ENCODE data around the gene TGFB1I1. TPM values are rescaled to one million over a fixed set of nuclear protein-coding genes. Genes with fewer than 3 reads are reported as not detected.

TGFB1I1 gene
- total RNA-seq, 1 donor from 2014 or later: 8.8 TPM

DNA sequence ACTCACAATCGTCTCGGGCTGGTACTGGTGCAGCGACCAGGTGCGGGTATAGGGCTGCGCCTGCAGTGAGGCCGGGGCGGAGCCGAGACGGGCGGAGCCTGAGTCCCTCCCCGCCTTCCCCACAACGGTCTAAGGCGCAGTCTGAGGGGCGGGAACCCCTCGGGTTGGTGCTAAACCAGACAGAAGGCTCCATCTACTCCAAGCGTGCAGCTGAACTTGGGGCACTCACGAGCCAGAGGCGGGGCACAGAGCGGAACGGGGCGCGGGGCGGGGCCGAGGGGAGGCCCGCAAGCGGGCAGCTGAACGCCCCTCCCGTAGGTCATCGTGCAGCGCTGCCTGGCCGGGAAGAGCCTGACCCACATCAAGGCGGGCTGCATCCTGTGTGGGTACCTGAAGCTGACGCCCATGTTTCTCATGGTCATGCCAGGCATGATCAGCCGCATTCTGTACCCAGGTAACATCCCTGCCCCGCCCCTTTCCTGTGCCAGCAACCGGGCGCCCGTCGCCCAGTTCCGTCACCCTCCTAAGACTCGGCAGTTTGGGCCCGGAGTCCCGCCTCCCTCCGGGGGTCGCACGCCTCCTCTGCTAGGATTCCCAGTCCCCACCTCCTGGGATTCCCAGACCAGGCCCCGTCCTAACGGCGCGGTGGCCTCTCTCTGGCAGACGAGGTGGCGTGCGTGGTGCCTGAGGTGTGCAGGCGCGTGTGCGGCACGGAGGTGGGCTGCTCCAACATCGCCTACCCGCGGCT, 15.9 kb downstream of the TGFB1I1 start:
- Mint-ChIP-seq H3K36me3 (ENCODE audit: low read depth) (peaks cover 4% of the 10 kb centered on the region), H3K4me1 (peaks cover 3% of the 10 kb centered on the region), H3K9me3 (no peaks in the 10 kb centered on the region), H3K27me3 (ENCODE audit: low read depth) (peaks cover 71% of the 10 kb centered on the region), H3K27ac (ENCODE audit: unreplicated experiment) (no peak overlapping the region), H3K4me3 (peak overlapping the region; percentile 83)
- no peak for DNase-seq (ENCODE audit: low read depth, low spot score)
- TF ChIP-seq, protein P1, sequence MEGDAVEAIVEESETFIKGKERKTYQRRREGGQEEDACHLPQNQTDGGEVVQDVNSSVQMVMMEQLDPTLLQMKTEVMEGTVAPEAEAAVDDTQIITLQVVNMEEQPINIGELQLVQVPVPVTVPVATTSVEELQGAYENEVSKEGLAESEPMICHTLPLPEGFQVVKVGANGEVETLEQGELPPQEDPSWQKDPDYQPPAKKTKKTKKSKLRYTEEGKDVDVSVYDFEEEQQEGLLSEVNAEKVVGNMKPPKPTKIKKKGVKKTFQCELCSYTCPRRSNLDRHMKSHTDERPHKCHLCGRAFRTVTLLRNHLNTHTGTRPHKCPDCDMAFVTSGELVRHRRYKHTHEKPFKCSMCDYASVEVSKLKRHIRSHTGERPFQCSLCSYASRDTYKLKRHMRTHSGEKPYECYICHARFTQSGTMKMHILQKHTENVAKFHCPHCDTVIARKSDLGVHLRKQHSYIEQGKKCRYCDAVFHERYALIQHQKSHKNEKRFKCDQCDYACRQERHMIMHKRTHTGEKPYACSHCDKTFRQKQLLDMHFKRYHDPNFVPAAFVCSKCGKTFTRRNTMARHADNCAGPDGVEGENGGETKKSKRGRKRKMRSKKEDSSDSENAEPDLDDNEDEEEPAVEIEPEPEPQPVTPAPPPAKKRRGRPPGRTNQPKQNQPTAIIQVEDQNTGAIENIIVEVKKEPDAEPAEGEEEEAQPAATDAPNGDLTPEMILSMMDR (conservative IDR thresholded peaks at IDR 0.05): no peak

DNA sequence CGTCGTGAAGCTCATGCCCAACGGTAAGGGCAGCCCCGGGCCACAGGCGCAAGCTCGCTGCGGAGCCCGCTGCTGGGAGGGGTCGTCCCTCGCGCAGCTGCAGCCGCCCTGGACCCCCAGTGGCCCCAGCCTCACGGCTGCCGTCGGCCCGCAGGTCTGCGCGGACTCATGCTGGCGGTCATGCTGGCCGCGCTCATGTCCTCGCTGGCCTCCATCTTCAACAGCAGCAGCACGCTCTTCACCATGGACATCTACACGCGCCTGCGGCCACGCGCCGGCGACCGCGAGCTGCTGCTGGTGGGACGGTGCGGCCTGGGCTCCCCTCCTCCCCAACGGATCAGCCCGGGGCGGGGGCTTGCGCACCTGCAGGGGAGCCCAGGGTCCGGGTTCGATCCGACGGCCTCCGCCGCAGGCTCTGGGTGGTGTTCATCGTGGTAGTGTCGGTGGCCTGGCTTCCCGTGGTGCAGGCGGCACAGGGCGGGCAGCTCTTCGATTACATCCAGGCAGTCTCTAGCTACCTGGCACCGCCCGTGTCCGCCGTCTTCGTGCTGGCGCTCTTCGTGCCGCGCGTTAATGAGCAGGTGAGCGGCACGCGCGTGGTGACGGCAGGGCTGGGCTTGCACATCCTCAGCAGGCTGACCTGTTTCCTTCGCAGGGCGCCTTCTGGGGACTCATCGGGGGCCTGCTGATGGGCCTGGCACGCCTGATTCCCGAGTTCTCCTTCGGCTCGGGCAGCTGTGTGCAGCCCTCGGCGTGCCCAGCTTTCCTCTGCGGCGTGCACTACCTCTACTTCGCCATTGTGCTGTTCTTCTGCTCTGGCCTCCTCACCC, 16.7 kb downstream of the TGFB1I1 start:
- H3K27me3 Mint-ChIP-seq (ENCODE audit: low read depth): peaks cover 64% of the 10 kb centered on the region
- peaks cover 3% of the 10 kb centered on the region for H3K4me1 Mint-ChIP-seq
- TF ChIP-seq, protein P1 (conservative IDR thresholded peaks at IDR 0.05): no peak
- H3K36me3 Mint-ChIP-seq (ENCODE audit: low read depth): peaks cover 8% of the 10 kb centered on the region
- no peak overlapping the region for H3K27ac Mint-ChIP-seq (ENCODE audit: unreplicated experiment)
- H3K9me3 Mint-ChIP-seq: no peaks in the 10 kb centered on the region
- no peak overlapping the region for H3K4me3 Mint-ChIP-seq
- no peak for DNase-seq (ENCODE audit: low read depth, low spot score)

- Mint-ChIP-seq H3K4me3 (no peak overlapping the region), H3K27me3 (ENCODE audit: low read depth) (peaks cover 59% of the 10 kb centered on the region), H3K9me3 (no peaks in the 10 kb centered on the region), H3K27ac (ENCODE audit: unreplicated experiment) (no peak overlapping the region), H3K4me1 (peaks cover 3% of the 10 kb centered on the region), H3K36me3 (ENCODE audit: low read depth) (peaks cover 8% of the 10 kb centered on the region)
- TF ChIP-seq, protein P1 (conservative IDR thresholded peaks at IDR 0.05): no peak
- no peak for DNase-seq (ENCODE audit: low read depth, low spot score)
Observed at GRCh38 chr16:31489298-31489564, 17.3 kb downstream of the TGFB1I1 start.

DNA sequence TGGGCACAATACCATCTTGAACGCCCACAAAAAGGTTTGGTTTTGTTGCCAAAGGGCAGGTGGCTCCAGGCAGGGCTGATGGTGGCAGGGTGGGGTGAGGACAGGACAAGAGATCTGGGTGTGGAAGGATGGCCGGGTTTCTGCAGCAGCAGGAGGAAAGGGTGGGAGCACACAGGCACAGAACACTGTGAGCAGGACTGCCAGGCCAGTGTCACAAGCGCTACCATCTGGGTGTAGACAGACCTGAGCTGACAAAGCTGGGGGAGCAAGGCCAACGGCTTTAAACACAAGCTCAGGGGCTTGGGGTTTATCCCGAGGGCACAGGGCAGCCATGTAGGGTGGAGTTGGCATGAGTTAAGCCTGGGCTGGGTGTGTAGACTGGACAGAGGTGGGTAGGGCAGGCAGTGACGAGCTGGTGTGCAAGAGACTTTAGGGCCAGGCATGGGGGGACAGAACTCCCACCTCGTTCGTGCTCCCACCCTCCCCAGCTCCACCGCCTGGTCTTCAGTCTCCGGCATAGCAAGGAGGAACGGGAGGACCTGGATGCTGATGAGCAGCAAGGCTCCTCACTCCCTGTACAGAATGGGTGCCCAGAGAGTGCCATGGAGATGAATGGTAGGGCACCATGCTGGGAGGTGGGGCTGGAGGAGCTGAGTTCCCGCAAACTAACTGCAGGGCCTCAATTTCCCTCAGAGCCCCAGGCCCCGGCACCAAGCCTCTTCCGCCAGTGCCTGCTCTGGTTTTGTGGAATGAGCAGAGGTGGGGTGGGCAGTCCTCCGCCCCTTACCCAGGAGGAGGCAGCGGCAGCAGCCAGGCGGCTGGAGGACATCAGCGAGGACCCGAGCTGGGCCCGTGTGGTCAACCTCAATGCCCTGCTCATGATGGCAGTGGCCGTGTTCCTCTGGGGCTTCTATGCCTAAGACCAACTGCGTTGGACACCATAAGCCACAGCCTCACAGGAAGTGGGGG, 17.9 kb downstream of the TGFB1I1 start:
- peaks cover 52% of the 10 kb centered on the region for H3K27me3 Mint-ChIP-seq (ENCODE audit: low read depth)
- no peaks in the 10 kb centered on the region for H3K9me3 Mint-ChIP-seq
- H3K36me3 Mint-ChIP-seq (ENCODE audit: low read depth): peaks cover 8% of the 10 kb centered on the region
- no peak overlapping the region for H3K27ac Mint-ChIP-seq (ENCODE audit: unreplicated experiment)
- H3K4me3 Mint-ChIP-seq: peak overlapping the region; percentile 47
- no peak for DNase-seq (ENCODE audit: low read depth, low spot score)
- H3K4me1 Mint-ChIP-seq: peaks cover 3% of the 10 kb centered on the region
- TF ChIP-seq, protein P1 (conservative IDR thresholded peaks at IDR 0.05): no peak

DNA sequence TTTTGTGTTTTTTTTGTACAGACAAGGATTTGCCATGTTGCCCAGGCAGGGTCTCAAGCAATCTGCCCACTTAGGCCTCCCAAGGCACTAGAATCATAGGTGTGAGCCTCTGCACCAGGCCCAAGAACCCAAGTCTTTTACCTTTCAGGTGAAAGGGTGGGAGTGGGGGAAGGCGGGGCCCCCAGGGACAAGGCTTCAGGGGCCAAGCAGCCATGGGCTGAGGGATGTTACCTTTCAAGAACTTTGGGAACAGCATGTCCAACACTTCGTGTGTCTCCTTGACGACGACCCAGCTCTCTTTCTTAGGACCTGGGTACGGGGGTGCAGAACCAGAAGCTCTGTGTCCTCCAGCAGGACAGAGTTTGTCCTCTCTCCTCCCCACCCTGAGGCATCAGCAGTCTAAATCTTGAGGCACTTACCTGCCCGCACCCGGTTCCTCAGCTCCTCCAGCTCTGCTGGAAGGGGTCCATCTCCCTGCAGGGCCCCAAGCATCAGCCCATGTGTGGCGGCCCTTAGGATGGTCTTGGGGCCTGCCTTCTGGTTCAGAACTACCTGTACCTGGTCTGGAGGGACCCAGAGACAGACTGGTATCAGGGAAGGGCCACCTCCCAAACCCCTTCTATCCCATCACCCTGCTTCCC, 19.9 kb downstream of the TGFB1I1 start:
- H3K27me3 Mint-ChIP-seq (ENCODE audit: low read depth): peaks cover 32% of the 10 kb centered on the region
- peaks cover 8% of the 10 kb centered on the region for H3K36me3 Mint-ChIP-seq (ENCODE audit: low read depth)
- TF ChIP-seq, protein P1 (conservative IDR thresholded peaks at IDR 0.05): no peak
- H3K9me3 Mint-ChIP-seq: no peaks in the 10 kb centered on the region
- H3K27ac Mint-ChIP-seq (ENCODE audit: unreplicated experiment): no peak overlapping the region
- H3K4me3 Mint-ChIP-seq: no peak overlapping the region
- H3K4me1 Mint-ChIP-seq: peaks cover 3% of the 10 kb centered on the region
- no peak for DNase-seq (ENCODE audit: low read depth, low spot score)
